CD14-positive monocyte (primary cell): ENCODE measurements around the gene ISX. TPM values are rescaled to one million over a fixed set of nuclear protein-coding genes. Genes with fewer than 3 reads are reported as not detected.

Source experiments
- DNase-seq, 3 donors: peaks; one replicate each; pipeline ENCODE4 v3.0.0-alpha.2; 2011 to 2022
- H2AFZ ChIP-seq: 2 replicates; pipeline ENCODE4 v1.6.0; 2012; ENCODE audit warnings: mild to moderate bottlenecking, low read depth, low read length, inconsistent platforms; ENCODE audit not compliant: insufficient read depth, poor library complexity, severe bottlenecking
- H3K27ac ChIP-seq, 2 donors: 1 replicate in 1 of 2; 2 replicates in 1 of 2; pipeline ENCODE4 v1.5.1; 2012 to 2013; ENCODE audit warnings: low read length in 2 of 2, control low read depth in 1 of 2, inconsistent platforms in 1 of 2, low read depth in 1 of 2, mild to moderate bottlenecking in 1 of 2
- H3K27me3 ChIP-seq, 2 donors: one replicate each; pipeline versions ENCODE4 v1.6.0 to v1.6.1; 2011 to 2013; ENCODE audit warnings: low read length in 2 of 2; ENCODE audit not compliant: control insufficient read depth in 2 of 2, insufficient read depth in 2 of 2
- H3K36me3 ChIP-seq, 2 donors: replicated peaks in 1 of 2; 1 replicate in 1 of 2; 2 replicates in 1 of 2; pipeline versions ENCODE4 v1.5.1 to v1.6.1; 2012 to 2013; ENCODE audit warnings: low read length in 2 of 2, control low read depth in 1 of 2, inconsistent platforms in 1 of 2, mild to moderate bottlenecking in 1 of 2; ENCODE audit not compliant: insufficient read depth in 2 of 2, control insufficient read depth in 1 of 2
- H3K4me1 ChIP-seq, 2 donors: 1 replicate in 1 of 2; 2 replicates in 1 of 2; pipeline versions ENCODE4 v1.5.1 to v1.6.1; 2012 to 2013; ENCODE audit warnings: low read length in 2 of 2, control low read depth in 1 of 2, inconsistent platforms in 1 of 2, mild to moderate bottlenecking in 1 of 2, moderate library complexity in 1 of 2; ENCODE audit not compliant: insufficient read depth in 2 of 2, control insufficient read depth in 1 of 2
- H3K4me2 ChIP-seq: replicated peaks from 2 replicates; pipeline ENCODE3; 2012; ENCODE audit warnings: low read length, moderate library complexity, mild to moderate bottlenecking; ENCODE audit not compliant: poor library complexity, severe bottlenecking; ENCODE audit errors: extremely low read depth
- H3K4me3 ChIP-seq, 3 experiments: fragments of 200-600 bp in 1 of 3; sonication (generic) in 1 of 3; replicated peaks in 1 of 3; 1 replicate in 2 of 3; 2 replicates in 1 of 3; pipeline ENCODE4 v1.5.1; 2011 to 2013; ENCODE audit warnings: low read length in 3 of 3, mild to moderate bottlenecking in 3 of 3, control low read depth in 2 of 3, low read depth in 2 of 3, inconsistent platforms in 1 of 3, moderate library complexity in 1 of 3
- H3K79me2 ChIP-seq: 2 replicates; pipeline ENCODE4 v1.6.0; 2012; ENCODE audit warnings: mild to moderate bottlenecking, control low read depth, inconsistent platforms, low read length, moderate library complexity; ENCODE audit not compliant: insufficient read depth
- H3K9ac ChIP-seq: 2 replicates; pipeline ENCODE4 v1.6.0; 2017; ENCODE audit warnings: low read length, mild to moderate bottlenecking; ENCODE audit not compliant: insufficient read depth, poor library complexity, severe bottlenecking
- H3K9me3 ChIP-seq, 2 donors: replicated peaks in 1 of 2; 1 replicate in 1 of 2; 2 replicates in 1 of 2; pipeline versions ENCODE4 v1.5.1 to v1.6.1; 2012 to 2013; ENCODE audit warnings: low read length in 2 of 2, control low read depth in 1 of 2; ENCODE audit not compliant: control insufficient read depth in 1 of 2, insufficient read depth in 1 of 2
- H4K20me1 ChIP-seq: 2 replicates; pipeline ENCODE4 v1.6.0; 2012; ENCODE audit warnings: mild to moderate bottlenecking, low read length, control low read depth, moderate library complexity; ENCODE audit not compliant: insufficient read depth
- H3K27ac Mint-ChIP-seq, 7 donors: one replicate each; pipeline ENCODE4 v1.8.0; 2020; ENCODE audit warnings: mild to moderate bottlenecking in 7 of 7, mixed read lengths in 7 of 7, moderate library complexity in 6 of 7, inconsistent platforms in 2 of 7
- H3K27me3 Mint-ChIP-seq, 3 donors: one replicate each; pipeline ENCODE4 v1.8.0; 2021 to 2022; ENCODE audit warnings: low read depth in 3 of 3, mild to moderate bottlenecking in 3 of 3, mixed read lengths in 3 of 3, moderate library complexity in 3 of 3, inconsistent platforms in 1 of 3
- H3K36me3 Mint-ChIP-seq, 2 donors: one replicate each; pipeline ENCODE4 v1.8.0; 2020; ENCODE audit warnings: mixed read lengths in 2 of 2, inconsistent platforms in 1 of 2, mild to moderate bottlenecking in 1 of 2
- H3K4me1 Mint-ChIP-seq: one replicate; pipeline ENCODE4 v1.8.0; 2020; ENCODE audit warnings: mild to moderate bottlenecking, mixed read lengths
- H3K4me3 Mint-ChIP-seq, 2 donors: one replicate each; pipeline ENCODE4 v1.8.0; 2020; ENCODE audit warnings: mild to moderate bottlenecking in 2 of 2, mixed read lengths in 2 of 2, moderate library complexity in 1 of 2
- H3K9me3 Mint-ChIP-seq, 7 donors: one replicate each; pipeline ENCODE4 v1.8.0; 2020 to 2022; ENCODE audit warnings: mixed read lengths in 7 of 7, mild to moderate bottlenecking in 6 of 7, moderate library complexity in 6 of 7, inconsistent platforms in 2 of 7
- WGBS: methylation state at CpG from one replicate; pipeline ENCODE4 v1.1.5; 2013; ENCODE audit warnings: missing lambda C conversion rate; ENCODE audit not compliant: insufficient coverage; 5-methylcytosine and 5-hydroxymethylcytosine counted together
- intact Hi-C, 2 donors: fragments of 100-400 bp; cut with micrococcal nuclease; formaldehyde crosslinking; loops; one replicate each; pipeline versions ENCODE4 v1.15.0 to v1.15.1; 2023
- polyA plus RNA-seq, 3 donors: library from polyadenylated mRNA; depleted of rRNA in 1 of 3; unstranded in 2 of 3; stranded (reverse) in 1 of 3; fragments of 300-500 nt in 2 of 3; fragments of >200 nt in 1 of 3; fragmentation: Illumina TruSeq in 2 of 3; gene quantifications; 1 replicate in 2 of 3; 2 replicates in 1 of 3; pipeline ENCODE4 v1.2.3, GENCODE V29; 2012 to 2021
- TF ChIP-seq, protein P1 (sequence below): fragments of 200-600 bp; IDR thresholded peaks from one replicate; pipeline ENCODE4 v1.8.0; 2022; ENCODE audit warnings: antibody characterized with exemption, mild to moderate bottlenecking

Gene ISX
- polyA plus RNA-seq, 3 donors: not detected

DNA sequence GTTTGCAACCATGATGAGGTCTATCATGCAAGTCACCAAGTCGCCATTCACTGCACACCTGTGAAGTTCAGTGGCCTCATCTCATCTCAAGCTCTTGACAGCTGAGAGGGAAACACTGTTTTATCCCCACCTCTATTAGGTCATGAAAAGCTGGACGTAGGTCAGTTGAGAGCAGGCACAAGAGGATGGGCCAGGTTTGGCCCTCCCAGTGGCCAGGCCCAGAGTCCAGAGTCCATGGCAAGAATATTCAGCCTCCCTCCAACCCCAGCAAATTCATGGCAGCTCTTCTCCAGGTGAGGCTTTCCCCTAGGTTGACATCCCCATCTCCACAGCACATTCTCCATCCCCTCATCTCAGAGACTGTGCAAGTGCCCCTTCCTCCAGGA, 22.0 kb upstream of the ISX start:
- Histone ChIP-seq H3K4me2 (no peak overlapping the region), H3K9me3 (no peaks in the 10 kb centered on the region), H3K27ac (no peak overlapping the region), H3K4me1 (no peaks in the 10 kb centered on the region), H4K20me1 (no peaks in the 10 kb centered on the region), H3K36me3 (no peaks in the 10 kb centered on the region), H3K4me3 (no peak overlapping the region), H3K9ac (no peak overlapping the region), H2AFZ (no peak overlapping the region), H3K79me2 (no peaks in the 10 kb centered on the region), H3K27me3 (no peaks in the 10 kb centered on the region)
- Mint-ChIP-seq H3K36me3 (no peaks in the 10 kb centered on the region), H3K4me3 (no peak overlapping the region), H3K4me1 (no peaks in the 10 kb centered on the region), H3K9me3 (peaks cover 0 to 3% (median 0%) of the 10 kb centered on the region in 7 donors), H3K27ac (peak overlapping the region in 1 of 7 donors; percentile 45), H3K27me3 (peaks cover 0 to 5% (median 0%) of the 10 kb centered on the region in 3 donors)
- no peak for DNase-seq
- intact Hi-C loops: no loop called here
- 0% methylated on average over 1 of the region's 2 CpGs for whole genome bisulfite sequencing
- TF ChIP-seq, protein P1, sequence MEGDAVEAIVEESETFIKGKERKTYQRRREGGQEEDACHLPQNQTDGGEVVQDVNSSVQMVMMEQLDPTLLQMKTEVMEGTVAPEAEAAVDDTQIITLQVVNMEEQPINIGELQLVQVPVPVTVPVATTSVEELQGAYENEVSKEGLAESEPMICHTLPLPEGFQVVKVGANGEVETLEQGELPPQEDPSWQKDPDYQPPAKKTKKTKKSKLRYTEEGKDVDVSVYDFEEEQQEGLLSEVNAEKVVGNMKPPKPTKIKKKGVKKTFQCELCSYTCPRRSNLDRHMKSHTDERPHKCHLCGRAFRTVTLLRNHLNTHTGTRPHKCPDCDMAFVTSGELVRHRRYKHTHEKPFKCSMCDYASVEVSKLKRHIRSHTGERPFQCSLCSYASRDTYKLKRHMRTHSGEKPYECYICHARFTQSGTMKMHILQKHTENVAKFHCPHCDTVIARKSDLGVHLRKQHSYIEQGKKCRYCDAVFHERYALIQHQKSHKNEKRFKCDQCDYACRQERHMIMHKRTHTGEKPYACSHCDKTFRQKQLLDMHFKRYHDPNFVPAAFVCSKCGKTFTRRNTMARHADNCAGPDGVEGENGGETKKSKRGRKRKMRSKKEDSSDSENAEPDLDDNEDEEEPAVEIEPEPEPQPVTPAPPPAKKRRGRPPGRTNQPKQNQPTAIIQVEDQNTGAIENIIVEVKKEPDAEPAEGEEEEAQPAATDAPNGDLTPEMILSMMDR: no peak

GRCh38 chr22:35044607-35045390, 21.2 kb upstream of the ISX start:
- WGBS: 80% methylated on average over 2 of the region's 5 CpGs

More at GRCh38 chr22:35044607-35045390, 21.2 kb upstream of the ISX start:
- H3K4me1 ChIP-seq: no peaks in the 10 kb centered on the region
- no peaks in the 10 kb centered on the region for H3K36me3 Mint-ChIP-seq
- H3K36me3 ChIP-seq: no peaks in the 10 kb centered on the region
- H3K27me3 ChIP-seq: no peaks in the 10 kb centered on the region
- H3K4me3 ChIP-seq: no peak overlapping the region
- H3K27me3 Mint-ChIP-seq: peaks cover 0 to 2% (median 0%) of the 10 kb centered on the region in 3 donors
- no peak overlapping the region for H3K4me3 Mint-ChIP-seq
- no peaks in the 10 kb centered on the region for H3K9me3 ChIP-seq
- no peak overlapping the region for H3K4me2 ChIP-seq
- no peak overlapping the region for H3K27ac ChIP-seq
- intact Hi-C loops: no loop called here
- no peak overlapping the region for H2AFZ ChIP-seq
- H3K9me3 Mint-ChIP-seq: peaks cover 0 to 3% (median 0%) of the 10 kb centered on the region in 7 donors
- H4K20me1 ChIP-seq: no peaks in the 10 kb centered on the region
- H3K9ac ChIP-seq: no peak overlapping the region
- TF ChIP-seq, protein P1: no peak
- H3K79me2 ChIP-seq: no peaks in the 10 kb centered on the region
- no peaks in the 10 kb centered on the region for H3K4me1 Mint-ChIP-seq
- DNase-seq: no peak
- H3K27ac Mint-ChIP-seq: no peak overlapping the region
